Astrocyte (in vitro differentiated cells and primary cell): Measurements from ENCODE around the gene UMODL1.

ENCODE experiments used
- CTCF ChIP-seq: IDR thresholded peaks from 2 replicates; pipeline ENCODE4 v1.5.1; 2011; ENCODE audit warnings: low read depth, mild to moderate bottlenecking, inconsistent platforms, low read length, moderate library complexity; ENCODE audit not compliant: insufficient read depth
- EZH2 ChIP-seq: IDR thresholded peaks from 2 replicates; pipeline ENCODE4 v1.6.1; 2012; ENCODE audit warnings: mild to moderate bottlenecking, low read length, inconsistent platforms; ENCODE audit not compliant: insufficient read depth

GRCh38 chr21:42122808-42123207, 51.7 kb downstream of the UMODL1 start:
- no peak for TF ChIP-seq CTCF
- no peak for TF ChIP-seq EZH2
